Heart left ventricle (tissue), 13 donors: ENCODE measurements around the gene TRAPPC10.

Experiments
- CTCF ChIP-seq, 12 donors: fragments of 200-600 bp; sonication (generic) in 4 of 12; IDR thresholded peaks; one replicate each; pipeline versions ENCODE4 v1.5.0 to v1.8.0; 2018 to 2022; ENCODE audit warnings: antibody characterized with exemption in 12 of 12, mild to moderate bottlenecking in 5 of 12
- POLR2A ChIP-seq, 2 donors: fragments of 450-650 bp; IDR thresholded peaks; one replicate each; pipeline ENCODE4 v1.6.1; 2017; ENCODE audit warnings: antibody characterized with exemption in 2 of 2, mild to moderate bottlenecking in 2 of 2, moderate library complexity in 2 of 2
- donor health status: ischemic (EF 13 %, LVEDD 7.1; RV severe dilation, severe dysfunction).
- donor health status: DM: no; HTN: yes; CAD: no.
- donor health status: DM: no; HTN: no; CAD: no.
- donor health status: ischemic (EF 25% LVEDD 6.9; RV normal size, moderate dysfunction).
- donor health status: ischemic (EF 25% LVEDD 5.7; RV mildly dilated, moderate dysfunction).
- donor health status: ischemic (EF 35%, LVEDD 5.7; RV mildly dilated, moderate dysfunction).
- donor health status: nonischemic (EF 11% LVEDD 7.7; RV severe dilation, severe dysfunction).
- donor health status: DM: yes; HTN: yes; CAD: no.
- donor health status: PGD.
- donor health status: ischemic (EF 29% LVEDD 5.4; RV normal size, mild dysfunction).
- donor health status: nonischemic (EF 23%, LVEDD 6.1; RV moderate dilation, normal function).

DNA sequence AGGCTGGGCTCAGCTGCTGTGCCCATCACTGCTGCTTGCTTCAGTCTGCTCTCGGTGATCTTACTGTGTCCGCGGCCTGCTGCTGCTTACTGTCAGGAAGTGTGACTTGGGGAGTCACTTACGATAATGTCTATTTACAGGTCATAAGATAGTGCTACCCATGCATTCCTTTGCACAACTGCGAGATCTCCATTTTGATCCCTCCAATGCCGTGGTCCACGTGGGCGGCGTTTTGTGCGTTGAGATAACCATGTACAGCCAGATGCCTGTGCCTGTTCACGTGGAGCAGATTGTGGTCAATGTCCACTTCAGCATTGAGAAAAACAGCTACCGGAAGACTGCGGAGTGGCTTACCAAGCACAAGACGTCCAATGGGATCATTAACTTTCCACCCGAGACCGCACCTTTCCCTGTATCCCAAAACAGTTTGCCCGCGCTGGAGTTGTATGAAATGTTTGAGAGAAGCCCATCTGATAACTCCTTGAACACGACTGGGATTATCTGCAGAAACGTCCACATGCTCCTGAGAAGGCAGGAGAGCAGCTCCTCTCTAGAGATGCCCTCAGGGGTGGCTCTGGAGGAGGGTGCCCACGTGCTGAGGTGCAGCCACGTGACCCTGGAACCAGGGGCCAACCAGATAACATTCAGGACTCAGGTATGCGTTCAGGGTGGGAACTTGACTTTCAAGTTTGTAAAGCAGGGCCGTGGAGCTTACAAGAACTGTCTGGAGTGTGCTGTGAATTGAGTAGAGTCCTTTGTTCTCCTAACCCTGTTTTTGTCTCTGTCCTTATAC, 70.7 kb downstream of the TRAPPC10 start:
- TF ChIP-seq CTCF (IDR thresholded peaks at IDR 0.05) (no peak), POLR2A (IDR thresholded peaks at IDR 0.05) (no peak)
